CD14-positive monocyte (primary cell): ENCODE measurements around the gene EDNRA. TPM values are rescaled to one million over a fixed set of nuclear protein-coding genes. Genes with fewer than 3 reads are reported as not detected.
"Not testable (repeated sequence)": the region's sequence is repeated elsewhere in the genome, so short reads cannot be mapped to it uniquely, and the experiment has no call there.

Experiments used
- DNase-seq, 3 donors: peaks; one replicate each; pipeline ENCODE4 v3.0.0-alpha.2; 2011 to 2022
- H2AFZ ChIP-seq: 2 replicates; pipeline ENCODE4 v1.6.0; 2012; ENCODE audit warnings: mild to moderate bottlenecking, low read depth, low read length, inconsistent platforms; ENCODE audit not compliant: insufficient read depth, poor library complexity, severe bottlenecking
- H3K27ac ChIP-seq, 2 donors: 1 replicate in 1 of 2; 2 replicates in 1 of 2; pipeline ENCODE4 v1.5.1; 2012 to 2013; ENCODE audit warnings: low read length in 2 of 2, control low read depth in 1 of 2, inconsistent platforms in 1 of 2, low read depth in 1 of 2, mild to moderate bottlenecking in 1 of 2
- H3K27me3 ChIP-seq, 2 donors: one replicate each; pipeline versions ENCODE4 v1.6.0 to v1.6.1; 2011 to 2013; ENCODE audit warnings: low read length in 2 of 2; ENCODE audit not compliant: control insufficient read depth in 2 of 2, insufficient read depth in 2 of 2
- H3K36me3 ChIP-seq, 2 donors: replicated peaks in 1 of 2; 1 replicate in 1 of 2; 2 replicates in 1 of 2; pipeline versions ENCODE4 v1.5.1 to v1.6.1; 2012 to 2013; ENCODE audit warnings: low read length in 2 of 2, control low read depth in 1 of 2, inconsistent platforms in 1 of 2, mild to moderate bottlenecking in 1 of 2; ENCODE audit not compliant: insufficient read depth in 2 of 2, control insufficient read depth in 1 of 2
- H3K4me1 ChIP-seq, 2 donors: 1 replicate in 1 of 2; 2 replicates in 1 of 2; pipeline versions ENCODE4 v1.5.1 to v1.6.1; 2012 to 2013; ENCODE audit warnings: low read length in 2 of 2, control low read depth in 1 of 2, inconsistent platforms in 1 of 2, mild to moderate bottlenecking in 1 of 2, moderate library complexity in 1 of 2; ENCODE audit not compliant: insufficient read depth in 2 of 2, control insufficient read depth in 1 of 2
- H3K4me2 ChIP-seq: replicated peaks from 2 replicates; pipeline ENCODE3; 2012; ENCODE audit warnings: low read length, moderate library complexity, mild to moderate bottlenecking; ENCODE audit not compliant: poor library complexity, severe bottlenecking; ENCODE audit errors: extremely low read depth
- H3K4me3 ChIP-seq, 3 experiments: fragments of 200-600 bp in 1 of 3; sonication (generic) in 1 of 3; replicated peaks in 1 of 3; 1 replicate in 2 of 3; 2 replicates in 1 of 3; pipeline ENCODE4 v1.5.1; 2011 to 2013; ENCODE audit warnings: low read length in 3 of 3, mild to moderate bottlenecking in 3 of 3, control low read depth in 2 of 3, low read depth in 2 of 3, inconsistent platforms in 1 of 3, moderate library complexity in 1 of 3
- H3K79me2 ChIP-seq: 2 replicates; pipeline ENCODE4 v1.6.0; 2012; ENCODE audit warnings: mild to moderate bottlenecking, control low read depth, inconsistent platforms, low read length, moderate library complexity; ENCODE audit not compliant: insufficient read depth
- H3K9ac ChIP-seq: 2 replicates; pipeline ENCODE4 v1.6.0; 2017; ENCODE audit warnings: low read length, mild to moderate bottlenecking; ENCODE audit not compliant: insufficient read depth, poor library complexity, severe bottlenecking
- H3K9me3 ChIP-seq, 2 donors: replicated peaks in 1 of 2; 1 replicate in 1 of 2; 2 replicates in 1 of 2; pipeline versions ENCODE4 v1.5.1 to v1.6.1; 2012 to 2013; ENCODE audit warnings: low read length in 2 of 2, control low read depth in 1 of 2; ENCODE audit not compliant: control insufficient read depth in 1 of 2, insufficient read depth in 1 of 2
- H4K20me1 ChIP-seq: 2 replicates; pipeline ENCODE4 v1.6.0; 2012; ENCODE audit warnings: mild to moderate bottlenecking, low read length, control low read depth, moderate library complexity; ENCODE audit not compliant: insufficient read depth
- H3K27ac Mint-ChIP-seq, 7 donors: one replicate each; pipeline ENCODE4 v1.8.0; 2020; ENCODE audit warnings: mild to moderate bottlenecking in 7 of 7, mixed read lengths in 7 of 7, moderate library complexity in 6 of 7, inconsistent platforms in 2 of 7
- H3K27me3 Mint-ChIP-seq, 3 donors: one replicate each; pipeline ENCODE4 v1.8.0; 2021 to 2022; ENCODE audit warnings: low read depth in 3 of 3, mild to moderate bottlenecking in 3 of 3, mixed read lengths in 3 of 3, moderate library complexity in 3 of 3, inconsistent platforms in 1 of 3
- H3K36me3 Mint-ChIP-seq, 2 donors: one replicate each; pipeline ENCODE4 v1.8.0; 2020; ENCODE audit warnings: mixed read lengths in 2 of 2, inconsistent platforms in 1 of 2, mild to moderate bottlenecking in 1 of 2
- H3K4me1 Mint-ChIP-seq: one replicate; pipeline ENCODE4 v1.8.0; 2020; ENCODE audit warnings: mild to moderate bottlenecking, mixed read lengths
- H3K4me3 Mint-ChIP-seq, 2 donors: one replicate each; pipeline ENCODE4 v1.8.0; 2020; ENCODE audit warnings: mild to moderate bottlenecking in 2 of 2, mixed read lengths in 2 of 2, moderate library complexity in 1 of 2
- H3K9me3 Mint-ChIP-seq, 7 donors: one replicate each; pipeline ENCODE4 v1.8.0; 2020 to 2022; ENCODE audit warnings: mixed read lengths in 7 of 7, mild to moderate bottlenecking in 6 of 7, moderate library complexity in 6 of 7, inconsistent platforms in 2 of 7
- CTCF ChIP-seq: fragments of 200-600 bp; IDR thresholded peaks from one replicate; pipeline ENCODE4 v1.8.0; 2022; ENCODE audit warnings: antibody characterized with exemption, mild to moderate bottlenecking
- whole genome bisulfite sequencing: methylation state at CpG from one replicate; pipeline ENCODE4 v1.1.5; 2013; ENCODE audit warnings: missing lambda C conversion rate; ENCODE audit not compliant: insufficient coverage; 5-methylcytosine and 5-hydroxymethylcytosine counted together
- intact Hi-C, 2 donors: fragments of 100-400 bp; cut with micrococcal nuclease; formaldehyde crosslinking; loops; one replicate each; pipeline versions ENCODE4 v1.15.0 to v1.15.1; 2023
- polyA minus RNA-seq: library from RNA; depleted of rRNA, polyadenylated mRNA; stranded (reverse); fragments of >200 nt; gene quantifications from 2 replicates; pipeline ENCODE4 v1.2.3, GENCODE V29; 2012
- polyA plus RNA-seq, 3 donors: library from polyadenylated mRNA; depleted of rRNA in 1 of 3; unstranded in 2 of 3; stranded (reverse) in 1 of 3; fragments of 300-500 nt in 2 of 3; fragments of >200 nt in 1 of 3; fragmentation: Illumina TruSeq in 2 of 3; gene quantifications; 1 replicate in 2 of 3; 2 replicates in 1 of 3; pipeline ENCODE4 v1.2.3, GENCODE V29; 2012 to 2021
- total RNA-seq, 12 experiments: library from RNA in 1 of 12; stranded (reverse) in 1 of 12; fragments of 120-200 nt in 1 of 12; gene quantifications; one replicate each; pipeline ENCODE4 v1.2.4 and lab custom pipeline; 2013 to 2026; ENCODE audit warnings: mixed read lengths in 6 of 12, inconsistent platforms in 1 of 12

Gene EDNRA
- 0.02 TPM for total RNA-seq (2013)
- not detected for polyA plus RNA-seq
- not detected in 2 replicates for polyA minus RNA-seq
- 0 to 1.7 (median 0.06) reads per million in 11 experiments for total RNA-seq (lab: John Stamatoyannopoulos, UW)

GRCh38 chr4:147480891-147481576 is at the start of gene EDNRA:
TSS of gene EDNRA (plus strand) at chr4:147481097. CDS start at chr4:147485682, 4,585 bp downstream.
- no peak within 1 kb of the TSS for H3K27ac Mint-ChIP-seq
- H3K27me3 Mint-ChIP-seq: peaks cover 5 to 27% (median 22%) of the 10 kb centered on the region in 3 donors
- no peak for DNase-seq
- no peak within 1 kb of the TSS for H3K4me2 ChIP-seq
- H3K9ac ChIP-seq: no peak within 1 kb of the TSS
- no peaks in the 10 kb centered on the region for H3K79me2 ChIP-seq
- no peaks in the 10 kb centered on the region for H3K4me1 ChIP-seq
- peak within 1 kb of the TSS in 1 of 2 donors; percentile 70 for H3K4me3 Mint-ChIP-seq
- H3K27me3 ChIP-seq: peaks cover 2 to 18% of the 10 kb centered on the region in 2 donors
- intact Hi-C loops: no loop called here
- no peak for TF ChIP-seq CTCF
- no peaks in the 10 kb centered on the region for H3K36me3 Mint-ChIP-seq
- H3K4me1 Mint-ChIP-seq: no peaks in the 10 kb centered on the region
- no peak within 1 kb of the TSS for H3K4me3 ChIP-seq
- H3K27ac ChIP-seq: no peak within 1 kb of the TSS
- H3K36me3 ChIP-seq: no peaks in the 10 kb centered on the region
- H4K20me1 ChIP-seq: no peaks in the 10 kb centered on the region
- H3K9me3 ChIP-seq: peaks cover 0 to 7% of the 10 kb centered on the region in 2 donors
- H2AFZ ChIP-seq: no peak within 1 kb of the TSS
- peaks cover 3 to 17% (median 14%) of the 10 kb centered on the region in 7 donors for H3K9me3 Mint-ChIP-seq
- WGBS: 3% methylated on average over 67 of the region's 68 CpGs

GRCh38 chr4:147434370-147434769 is 46.5 kb upstream of the EDNRA start:
- H3K27ac ChIP-seq, H3K27me3 Mint-ChIP-seq, H3K27ac Mint-ChIP-seq, DNase-seq, H3K79me2 ChIP-seq, H3K36me3 Mint-ChIP-seq, H3K9ac ChIP-seq, H3K9me3 ChIP-seq, H3K4me1 ChIP-seq, H3K4me3 Mint-ChIP-seq, H3K36me3 ChIP-seq, H2AFZ ChIP-seq, H3K27me3 ChIP-seq, H3K4me1 Mint-ChIP-seq, H4K20me1 ChIP-seq, H3K4me2 ChIP-seq, intact Hi-C loops, H3K4me3 ChIP-seq: not testable (repeated sequence)
- 100% methylated on average over 1 of the region's 1 CpG for WGBS
- H3K9me3 Mint-ChIP-seq: peaks cover 3 to 15% (median 7%) of the 10 kb centered on the region in 7 donors
